Middle frontal gyrus (tissue), 1 donor: ENCODE data around the gene SHISAL1.

ENCODE experiments used
- DNase-seq: peaks from one replicate; pipeline ENCODE4 v3.0.0-alpha.2; 2015; ENCODE audit warnings: low spot score; ENCODE audit errors: extremely low spot score

Gene SHISAL1

DNA sequence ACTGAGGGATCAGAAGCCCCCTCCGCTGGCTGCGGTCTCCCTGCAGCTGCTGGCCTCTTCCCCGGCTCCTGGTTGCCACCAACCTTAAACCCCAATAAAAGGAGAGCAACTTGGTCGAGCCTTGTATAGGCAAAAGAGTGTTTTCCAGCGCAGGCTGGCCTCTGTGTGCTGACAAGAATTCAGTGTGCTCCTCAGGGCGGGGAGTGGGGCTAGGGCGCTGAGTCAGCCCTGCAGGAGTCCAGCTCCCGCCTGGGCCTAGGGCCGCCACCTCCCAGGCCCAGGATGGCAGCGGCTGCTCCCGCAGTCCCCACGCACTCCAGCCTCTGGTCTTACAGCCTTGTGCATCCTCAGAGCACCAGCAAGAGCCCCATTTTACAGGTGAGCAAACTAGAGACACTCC is at the start of gene SHISAL1:
Gene SHISAL1 (minus strand): TSS at position 186 of the 400 bp plus-strand sequence. CDS start 12,006 bp downstream, outside the sequence.
- DNase-seq = no peak

- DNase-seq = no peak
These were observed 48.8 kb upstream of the SHISAL1 start for GRCh38 chr22:44361391-44362126.

- DNase-seq = no peak
These were observed 48.1 kb upstream of the SHISAL1 start for GRCh38 chr22:44360668-44361381.

- no peak for DNase-seq
These were observed 47.5 kb upstream of the SHISAL1 start for GRCh38 chr22:44360306-44360667.

- no peak for DNase-seq
These were observed 46.9 kb upstream of the SHISAL1 start for GRCh38 chr22:44359496-44360110.

- no peak for DNase-seq
These were observed 46.1 kb upstream of the SHISAL1 start for GRCh38 chr22:44358709-44359440.

DNA sequence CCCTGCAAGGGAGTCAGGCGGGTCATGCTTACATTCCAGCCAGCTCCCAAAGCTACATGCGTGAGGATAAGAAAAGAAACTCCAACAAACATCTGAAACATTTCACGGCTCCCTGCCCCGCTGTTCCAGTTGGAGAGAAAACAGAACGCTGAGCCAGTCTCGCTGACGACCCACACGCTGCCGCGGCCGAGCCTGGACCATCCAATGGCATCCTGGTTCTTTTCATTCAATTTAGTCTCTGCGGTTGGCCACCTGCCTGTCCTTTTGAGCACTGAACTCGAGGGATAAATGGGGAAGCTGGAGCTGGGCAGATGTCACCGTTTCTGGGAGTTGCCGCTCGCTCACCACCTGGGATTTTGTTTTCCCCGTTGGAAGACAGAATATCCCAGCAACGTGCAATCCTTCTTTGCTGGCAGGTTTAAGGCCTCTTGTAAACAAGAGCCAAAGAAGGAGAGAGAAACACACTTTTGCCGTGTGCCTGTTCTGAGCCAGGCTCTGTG is 45.3 kb upstream of the SHISAL1 start:
- no peak for DNase-seq

GRCh38 chr22:44357296-44357965 is 44.7 kb upstream of the SHISAL1 start:
- no peak for DNase-seq

GRCh38 chr22:44355716-44356070 is 42.9 kb upstream of the SHISAL1 start:
- no peak for DNase-seq

DNA sequence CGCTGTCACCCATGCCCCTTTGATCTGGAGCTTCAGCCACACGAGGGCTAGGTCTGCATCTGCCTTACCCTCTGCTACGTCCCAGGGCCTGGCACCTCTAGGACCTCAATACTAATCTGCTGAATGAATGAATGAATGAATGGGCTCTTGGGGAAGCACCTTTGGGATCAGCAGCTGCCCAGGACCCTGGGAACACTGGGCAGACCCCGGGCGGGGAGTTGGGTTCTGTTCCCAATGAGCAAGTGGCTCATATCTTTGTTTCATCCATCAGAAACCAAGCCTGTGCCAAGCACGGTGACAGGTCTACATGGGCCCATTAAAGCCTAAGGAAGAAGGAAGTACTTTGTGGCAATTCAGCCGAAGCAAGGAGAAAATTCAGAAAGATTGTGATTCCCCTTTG is 41.5 kb upstream of the SHISAL1 start:
- DNase-seq = no peak

GRCh38 chr22:44353041-44353440 is 40.3 kb upstream of the SHISAL1 start:
- DNase-seq = no peak

DNA sequence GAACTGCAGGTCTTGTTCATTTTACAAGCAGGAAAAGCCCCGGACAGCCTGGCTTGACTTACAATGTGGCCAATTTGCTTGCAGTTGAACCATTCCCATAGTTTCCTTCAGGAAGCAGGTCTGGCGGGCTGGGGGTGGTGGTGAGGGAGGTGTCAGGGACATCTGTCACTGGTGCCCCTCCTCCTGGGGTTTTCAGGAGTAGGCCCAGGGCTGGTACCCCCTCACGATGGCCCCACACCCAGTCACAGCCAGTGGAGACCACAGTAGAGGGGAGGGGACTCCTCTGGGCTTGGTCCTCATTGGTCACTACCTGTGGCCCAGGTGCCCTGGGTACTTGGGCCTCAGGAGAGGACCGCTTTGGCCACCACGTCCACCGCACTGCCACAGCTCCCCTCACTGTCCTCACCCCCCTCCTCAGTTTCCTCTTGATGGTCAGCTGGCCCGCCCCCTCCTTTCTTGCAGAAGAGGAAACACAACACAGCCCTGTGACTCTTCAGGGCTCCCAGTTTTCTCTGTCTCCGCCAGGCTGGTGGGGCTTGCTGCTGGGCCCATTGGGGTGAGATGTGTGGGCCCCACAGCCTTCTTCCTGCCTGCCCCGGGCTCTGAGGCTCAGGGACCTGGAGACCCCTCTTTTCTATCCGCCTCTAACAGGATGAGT is 39.8 kb upstream of the SHISAL1 start:
- DNase-seq = no peak

DNA sequence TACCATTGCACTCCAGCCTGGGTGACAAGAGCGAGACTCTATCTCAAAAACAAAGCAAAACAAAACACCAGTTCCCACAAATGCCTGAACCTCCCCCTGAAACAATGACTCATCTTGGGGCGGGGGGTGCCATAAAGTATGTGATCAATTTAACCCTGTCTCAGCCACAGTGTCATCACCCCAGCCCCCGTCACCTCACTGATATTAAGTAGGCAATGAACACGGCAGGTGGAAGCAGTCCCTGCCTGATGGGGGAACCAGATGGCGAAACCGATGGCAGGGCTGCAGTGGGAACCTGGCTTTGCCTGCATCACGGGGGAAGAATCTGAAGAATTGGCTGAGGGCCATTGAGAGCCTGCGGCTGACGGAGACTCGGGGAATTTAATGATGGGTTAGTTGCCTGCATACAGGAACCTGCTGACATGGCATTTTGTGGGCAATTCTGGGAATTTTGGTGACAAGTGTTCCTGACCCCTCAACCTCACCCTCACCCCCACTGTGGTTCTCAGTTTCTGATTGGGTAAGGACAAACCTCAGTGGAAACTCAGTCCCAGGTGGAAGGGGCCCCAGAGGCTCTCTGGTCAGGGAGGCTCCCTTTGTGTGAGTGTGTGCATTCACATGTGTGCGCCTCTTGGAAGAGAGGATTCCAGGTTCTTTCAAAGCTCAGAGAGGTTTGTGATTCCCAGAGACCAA is 39.1 kb upstream of the SHISAL1 start:
- no peak for DNase-seq

GRCh38 chr22:44351037-44351436 is 38.3 kb upstream of the SHISAL1 start:
- no peak for DNase-seq

DNA sequence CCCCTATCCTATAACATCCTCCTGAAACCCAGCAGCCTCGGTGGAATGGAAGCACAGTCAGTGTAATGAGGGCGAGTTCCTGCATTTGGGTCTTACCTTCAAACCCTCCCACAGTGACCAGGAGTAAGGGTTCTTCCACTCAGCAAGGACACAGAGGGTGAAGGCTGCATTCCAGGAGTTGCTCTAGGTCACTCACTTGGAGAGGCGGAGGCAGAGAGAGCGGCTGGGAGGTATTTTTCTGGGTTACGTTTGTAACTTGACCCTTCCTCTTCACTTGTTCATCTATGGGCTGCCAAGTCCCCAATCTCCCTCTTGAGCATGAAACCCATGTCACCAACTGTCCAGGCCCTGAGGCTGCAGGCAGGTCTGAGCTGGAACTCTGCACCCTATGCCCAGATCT is 36.8 kb upstream of the SHISAL1 start:
- no peak for DNase-seq

GRCh38 chr22:44348971-44349560 is 36.3 kb upstream of the SHISAL1 start:
- DNase-seq = no peak

DNA sequence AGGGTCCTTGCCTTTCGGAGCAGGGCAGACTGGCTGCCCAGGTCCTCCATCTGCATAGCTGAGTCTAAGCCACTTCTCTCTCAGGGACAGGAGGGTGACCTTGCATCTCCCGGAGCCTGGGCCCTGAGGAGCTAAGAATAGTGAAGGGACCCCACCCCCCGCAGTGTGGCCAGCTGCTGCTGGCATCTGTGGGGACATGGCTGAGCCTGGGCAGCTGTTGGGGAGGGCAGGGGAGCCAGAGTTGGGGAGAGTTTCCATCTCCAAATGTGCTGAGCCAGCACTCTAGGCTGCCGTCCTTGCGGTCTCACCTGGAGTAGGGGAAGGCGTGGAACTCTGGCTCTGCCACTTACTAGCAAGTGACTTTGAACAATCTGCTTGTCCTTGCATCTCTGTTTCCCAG is 34.8 kb upstream of the SHISAL1 start:
- DNase-seq = no peak

GRCh38 chr22:44347080-44347479 is 34.3 kb upstream of the SHISAL1 start:
- DNase-seq = no peak

DNA sequence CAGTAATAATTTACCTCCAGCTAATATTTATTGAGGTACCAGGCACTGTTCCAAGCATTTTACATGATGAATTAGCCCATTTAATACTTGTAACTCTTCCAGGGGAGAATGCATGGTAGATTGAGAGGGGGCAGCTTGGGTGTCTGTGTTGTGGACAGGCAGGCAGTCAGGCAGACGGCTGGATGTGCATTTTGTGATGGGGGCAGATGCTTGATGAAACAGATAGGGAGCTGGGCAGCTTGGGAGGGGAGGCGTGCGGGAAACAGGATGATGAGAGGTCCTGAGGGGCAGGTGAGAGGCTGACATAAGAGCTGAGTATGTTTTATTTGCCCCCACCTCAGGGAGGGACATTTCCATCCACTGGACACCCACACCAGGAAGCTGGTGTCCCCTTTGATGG is 33.1 kb upstream of the SHISAL1 start:
- DNase-seq = no peak

GRCh38 chr22:44344407-44344806 is 31.7 kb upstream of the SHISAL1 start:
- DNase-seq = no peak
